GM19193 (cell line): Measurements from ENCODE around the gene EDNRA.

ENCODE experiments used
- POLR2A ChIP-seq: IDR thresholded peaks from 4 replicates; pipeline ENCODE4 v1.6.1; 2011; ENCODE audit not compliant: insufficient read depth, insufficient read length; ENCODE audit errors: extremely low read depth

EDNRA gene

GRCh38 chr4:147524601-147525000 lies 43.7 kb downstream of the EDNRA start:
- TF ChIP-seq POLR2A = no peak

- TF ChIP-seq POLR2A = no peak
These were observed 44.8 kb downstream of the EDNRA start for GRCh38 chr4:147525494-147526271.

GRCh38 chr4:147526272-147526654 lies 45.4 kb downstream of the EDNRA start:
- TF ChIP-seq POLR2A = no peak

DNA sequence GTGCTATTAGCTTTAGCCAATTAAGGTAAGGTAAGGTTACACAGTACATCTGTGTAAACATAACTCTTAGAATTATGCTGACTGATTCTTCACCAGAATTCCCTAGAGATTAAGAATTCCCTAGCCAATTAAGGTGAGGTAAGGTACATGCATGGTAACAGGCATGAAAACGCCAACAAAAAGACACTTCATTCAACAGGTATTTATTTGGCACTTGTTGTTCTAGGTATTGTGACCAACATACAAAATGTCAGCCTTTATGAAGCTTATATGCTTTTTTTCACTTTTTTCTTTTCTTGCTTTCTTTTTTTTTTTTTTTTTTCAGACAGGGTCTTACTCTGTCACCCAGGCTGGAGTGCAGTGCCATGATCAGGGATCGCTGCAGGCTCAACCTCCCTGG lies 47.2 kb downstream of the EDNRA start:
- TF ChIP-seq POLR2A = no peak

GRCh38 chr4:147530134-147530533 lies 49.2 kb downstream of the EDNRA start:
- TF ChIP-seq POLR2A = no peak

GRCh38 chr4:147530723-147531122 lies 49.8 kb downstream of the EDNRA start:
- TF ChIP-seq POLR2A = no peak

DNA sequence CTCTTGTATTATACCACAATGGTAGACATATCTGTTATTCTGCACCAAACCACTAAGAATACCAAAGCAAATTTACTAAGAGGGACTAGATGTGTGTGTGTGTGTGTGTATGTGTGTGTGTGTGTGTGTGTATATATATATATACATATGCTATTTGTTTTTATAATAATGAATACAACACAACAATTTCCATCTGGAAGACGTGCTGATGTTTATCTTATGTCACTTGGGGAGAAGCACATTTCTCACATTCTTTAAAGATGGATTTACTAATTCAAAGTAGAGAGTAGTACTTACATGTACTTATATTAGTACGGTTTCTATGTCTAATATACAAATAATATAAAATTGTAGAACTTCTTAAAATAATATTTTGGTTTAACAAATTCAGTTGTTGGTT lies 52.0 kb downstream of the EDNRA start:
- TF ChIP-seq POLR2A = no peak

- no peak for TF ChIP-seq POLR2A
These were observed 52.4 kb downstream of the EDNRA start for GRCh38 chr4:147533331-147533730.

GRCh38 chr4:147535124-147535523 lies 54.2 kb downstream of the EDNRA start:
- TF ChIP-seq POLR2A = no peak

DNA sequence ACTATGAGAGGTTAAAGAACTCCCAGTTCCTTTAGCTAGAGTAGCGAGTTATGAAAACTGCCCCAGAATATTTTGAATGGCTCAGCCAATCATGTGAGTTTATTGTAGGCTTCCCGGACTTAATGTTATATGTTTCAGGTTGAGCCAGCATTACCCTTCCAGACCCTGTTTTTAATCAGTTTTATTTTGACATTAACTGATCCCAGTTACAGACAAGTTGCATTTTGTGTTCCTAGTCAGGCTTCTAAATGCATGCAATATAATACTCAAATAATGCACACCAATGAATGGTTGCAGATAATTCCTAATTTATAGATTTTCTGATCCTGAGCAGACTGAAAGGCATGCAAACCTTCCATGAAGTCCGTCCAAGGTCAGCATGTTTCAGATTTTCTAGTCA lies 57.8 kb downstream of the EDNRA start:
- no peak for TF ChIP-seq POLR2A

- TF ChIP-seq POLR2A = no peak
These were observed 59.1 kb downstream of the EDNRA start for GRCh38 chr4:147539959-147540358.

DNA sequence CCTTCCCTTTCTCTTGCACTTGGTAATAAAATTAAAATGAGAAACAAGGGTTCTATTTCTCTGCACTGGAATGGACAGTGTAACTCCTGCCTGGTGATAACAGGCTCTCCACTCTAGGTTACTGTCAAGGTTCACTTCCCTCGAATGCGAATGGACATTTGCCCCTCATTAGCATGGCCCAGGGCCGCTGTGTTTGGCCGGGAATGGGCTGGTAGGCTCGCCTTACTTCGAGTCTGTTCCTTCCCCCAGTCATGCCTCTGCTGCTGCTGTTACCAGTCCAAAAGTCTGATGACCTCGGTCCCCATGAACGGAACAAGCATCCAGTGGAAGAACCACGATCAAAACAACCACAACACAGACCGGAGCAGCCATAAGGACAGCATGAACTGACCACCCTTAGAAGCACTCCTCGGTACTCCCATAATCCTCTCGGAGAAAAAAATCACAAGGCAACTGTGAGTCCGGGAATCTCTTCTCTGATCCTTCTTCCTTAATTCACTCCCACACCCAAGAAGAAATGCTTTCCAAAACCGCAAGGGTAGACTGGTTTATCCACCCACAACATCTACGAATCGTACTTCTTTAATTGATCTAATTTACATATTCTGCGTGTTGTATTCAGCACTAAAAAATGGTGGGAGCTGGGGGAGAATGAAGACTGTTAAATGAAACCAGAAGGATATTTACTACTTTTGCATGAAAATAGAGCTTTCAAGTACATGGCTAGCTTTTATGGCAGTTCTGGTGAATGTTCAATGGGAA lies 61.5 kb downstream of the EDNRA start:
- no peak for TF ChIP-seq POLR2A

GRCh38 chr4:147543034-147543433 lies 62.1 kb downstream of the EDNRA start:
- TF ChIP-seq POLR2A = no peak

DNA sequence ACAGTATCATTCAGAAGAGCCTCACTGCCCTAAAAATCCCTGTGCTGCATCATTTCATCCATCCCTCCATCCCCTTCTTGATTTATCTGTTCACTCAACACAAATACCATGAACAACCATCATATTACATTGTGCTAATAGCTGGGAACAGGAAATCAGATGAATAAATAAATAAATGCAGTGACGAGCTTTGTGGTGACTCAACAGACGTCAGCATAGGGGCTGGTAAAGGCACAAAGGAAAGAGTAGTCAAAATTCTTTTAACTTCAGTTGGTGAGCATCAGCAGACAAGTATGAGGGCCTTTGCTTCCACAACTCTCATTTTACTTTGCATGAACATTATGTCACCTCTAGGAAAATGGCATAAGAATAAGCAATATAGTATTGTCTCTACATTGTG lies 65.5 kb downstream of the EDNRA start:
- TF ChIP-seq POLR2A = no peak

- TF ChIP-seq POLR2A = no peak
These were observed 66.6 kb downstream of the EDNRA start for GRCh38 chr4:147547314-147548056.
